Measurements from ENCODE around the gene SOS1.

- TF ChIP-seq CTCF (tag by site-specific recombination; IDR thresholded peaks at IDR 0.05) = no peak
- TF ChIP-seq YY1 (tag by site-specific recombination; IDR thresholded peaks at IDR 0.05) = no peak
- TF ChIP-seq FEZF1 (tag by site-specific recombination; IDR thresholded peaks at IDR 0.05) = no peak
- no peak for TF ChIP-seq ZNF114 (tag by site-specific recombination; IDR thresholded peaks at IDR 0.05)
- TF ChIP-seq ZFP41 (tag by site-specific recombination; IDR thresholded peaks at IDR 0.05; ENCODE audit: borderline replicate concordance) = no peak
- TF ChIP-seq, protein P1, sequence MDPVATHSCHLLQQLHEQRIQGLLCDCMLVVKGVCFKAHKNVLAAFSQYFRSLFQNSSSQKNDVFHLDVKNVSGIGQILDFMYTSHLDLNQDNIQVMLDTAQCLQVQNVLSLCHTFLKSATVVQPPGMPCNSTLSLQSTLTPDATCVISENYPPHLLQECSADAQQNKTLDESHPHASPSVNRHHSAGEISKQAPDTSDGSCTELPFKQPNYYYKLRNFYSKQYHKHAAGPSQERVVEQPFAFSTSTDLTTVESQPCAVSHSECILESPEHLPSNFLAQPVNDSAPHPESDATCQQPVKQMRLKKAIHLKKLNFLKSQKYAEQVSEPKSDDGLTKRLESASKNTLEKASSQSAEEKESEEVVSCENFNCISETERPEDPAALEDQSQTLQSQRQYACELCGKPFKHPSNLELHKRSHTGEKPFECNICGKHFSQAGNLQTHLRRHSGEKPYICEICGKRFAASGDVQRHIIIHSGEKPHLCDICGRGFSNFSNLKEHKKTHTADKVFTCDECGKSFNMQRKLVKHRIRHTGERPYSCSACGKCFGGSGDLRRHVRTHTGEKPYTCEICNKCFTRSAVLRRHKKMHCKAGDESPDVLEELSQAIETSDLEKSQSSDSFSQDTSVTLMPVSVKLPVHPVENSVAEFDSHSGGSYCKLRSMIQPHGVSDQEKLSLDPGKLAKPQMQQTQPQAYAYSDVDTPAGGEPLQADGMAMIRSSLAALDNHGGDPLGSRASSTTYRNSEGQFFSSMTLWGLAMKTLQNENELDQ (tag by site-specific recombination; IDR thresholded peaks at IDR 0.05; ENCODE audit: low read depth) = no peak
- no peak for TF ChIP-seq KLF7 (tag by site-specific recombination; IDR thresholded peaks at IDR 0.05; ENCODE audit: borderline replicate concordance)
- no peak for TF ChIP-seq GLIS2 (tag by site-specific recombination; IDR thresholded peaks at IDR 0.05)
- TF ChIP-seq, protein P2, sequence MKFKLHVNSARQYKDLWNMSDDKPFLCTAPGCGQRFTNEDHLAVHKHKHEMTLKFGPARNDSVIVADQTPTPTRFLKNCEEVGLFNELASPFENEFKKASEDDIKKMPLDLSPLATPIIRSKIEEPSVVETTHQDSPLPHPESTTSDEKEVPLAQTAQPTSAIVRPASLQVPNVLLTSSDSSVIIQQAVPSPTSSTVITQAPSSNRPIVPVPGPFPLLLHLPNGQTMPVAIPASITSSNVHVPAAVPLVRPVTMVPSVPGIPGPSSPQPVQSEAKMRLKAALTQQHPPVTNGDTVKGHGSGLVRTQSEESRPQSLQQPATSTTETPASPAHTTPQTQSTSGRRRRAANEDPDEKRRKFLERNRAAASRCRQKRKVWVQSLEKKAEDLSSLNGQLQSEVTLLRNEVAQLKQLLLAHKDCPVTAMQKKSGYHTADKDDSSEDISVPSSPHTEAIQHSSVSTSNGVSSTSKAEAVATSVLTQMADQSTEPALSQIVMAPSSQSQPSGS (tag by site-specific recombination; IDR thresholded peaks at IDR 0.05; ENCODE audit: low read depth) = no peak
- TF ChIP-seq ZNF707 (tag by site-specific recombination; IDR thresholded peaks at IDR 0.05) = no peak
- no peak for TF ChIP-seq ZNF544 (tag by site-specific recombination; IDR thresholded peaks at IDR 0.05)
- no peak for TF ChIP-seq BCL11B (tag by site-specific recombination; IDR thresholded peaks at IDR 0.05; ENCODE audit: low read depth)
Measured at GRCh38 chr2:39058101-39058500, 62.8 kb downstream of the SOS1 start.
